Measurements from ENCODE around the gene MYO19.
A peak's percentile ranks its signal among the peaks of the same experiment; 100 is the strongest.

The MYO19 gene

DNA sequence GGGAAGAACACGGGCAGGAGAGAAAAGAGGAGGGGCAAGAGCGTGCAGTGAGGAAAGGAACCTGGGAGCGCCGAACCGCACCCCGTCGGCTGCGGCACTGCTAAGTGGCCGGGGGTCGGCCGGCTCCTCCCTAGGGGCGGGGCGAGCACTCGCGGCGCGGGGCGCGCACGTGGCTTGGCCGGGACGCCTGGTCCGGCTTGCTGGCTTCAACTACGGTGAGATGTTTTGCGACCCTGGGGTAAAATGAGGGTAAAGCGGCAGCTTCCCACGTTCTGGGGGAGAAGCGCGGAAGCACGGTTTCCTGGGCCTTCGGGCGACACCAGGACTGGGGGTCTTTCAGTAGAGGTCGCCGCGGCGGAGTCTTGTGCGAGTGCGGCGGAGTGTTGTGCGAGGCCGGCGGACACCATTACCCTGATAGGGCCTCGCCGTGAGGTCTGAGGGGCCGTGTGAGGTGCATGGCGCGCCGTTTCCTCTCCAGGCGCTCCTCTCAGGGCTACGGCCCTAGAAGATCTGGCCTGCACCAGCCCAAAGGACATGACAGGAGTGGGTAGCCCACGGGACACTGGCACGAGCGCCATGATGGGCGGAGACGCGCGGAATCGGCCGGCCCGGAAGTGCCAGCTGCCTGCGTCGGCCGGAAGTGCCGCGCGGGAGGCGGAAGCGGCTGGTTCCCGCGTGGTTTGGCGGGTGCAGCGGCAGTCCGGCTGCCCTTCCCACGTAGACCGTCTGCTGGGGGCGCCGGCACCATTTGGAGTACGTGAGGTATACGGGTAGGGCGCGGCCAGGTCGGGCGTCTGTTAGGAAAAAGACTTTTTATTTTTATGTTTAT, at the start of gene MYO19, which contains the start of gene PIGW:
MYO19 (minus strand) TSS at position 29 of the 829 bp plus-strand sequence. CDS start 2,330 bp downstream, outside the sequence.
PIGW (plus strand) TSS at position 148 of the 829 bp plus-strand sequence. CDS start 2,115 bp downstream, outside the sequence.
- DNase-seq (ENCODE audit: low read depth in 2 of 2, low spot score in 1 of 2), result peak; percentile 62 to 80

DNA sequence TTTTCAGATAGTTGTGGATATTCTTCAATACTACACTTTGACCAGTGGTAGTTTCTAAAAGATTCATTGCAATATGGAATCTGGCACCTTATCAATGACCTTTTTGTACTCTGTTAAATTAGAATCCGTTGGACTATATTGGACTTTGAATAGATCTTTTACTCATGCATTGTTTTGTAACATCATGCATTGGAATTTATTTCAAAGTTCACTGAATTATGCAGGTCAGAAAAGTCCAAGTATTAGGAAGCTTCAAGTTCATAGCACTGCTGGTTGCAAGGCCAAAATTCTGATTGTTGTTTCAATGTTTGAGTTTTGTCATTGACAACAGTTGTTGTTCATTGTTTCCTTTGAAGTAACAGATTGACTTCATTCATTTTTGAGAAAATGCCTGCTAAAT, 49.1 kb upstream of the MYO19 start:
- DNase-seq (ENCODE audit: low read depth in 2 of 2, low spot score in 1 of 2), result no peak

DNA sequence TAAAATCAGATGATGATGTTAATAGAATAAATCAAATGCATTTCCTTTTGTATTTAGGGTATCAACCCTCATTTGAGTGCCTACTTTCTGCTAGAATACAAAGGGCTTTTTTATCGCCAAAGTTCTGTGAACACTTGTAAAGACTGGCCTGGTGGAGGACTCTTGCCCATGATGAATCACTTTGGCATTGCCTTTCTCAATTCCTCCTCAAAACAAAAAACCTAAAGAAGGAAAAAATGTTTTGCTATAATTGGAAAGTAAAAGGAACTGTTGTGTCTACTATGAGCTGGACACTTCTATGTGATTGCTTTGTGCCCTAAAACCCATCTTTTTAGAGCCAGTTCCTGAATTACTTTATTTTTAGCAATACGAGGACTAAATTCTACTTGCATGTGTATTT, 44.0 kb upstream of the MYO19 start:
- no peak for DNase-seq (ENCODE audit: low read depth in 2 of 2, low spot score in 1 of 2)

- no peak for DNase-seq (ENCODE audit: low read depth in 2 of 2, low spot score in 1 of 2)
Measured at GRCh38 chr17:36576793-36577192, 42.1 kb upstream of the MYO19 start.

DNA sequence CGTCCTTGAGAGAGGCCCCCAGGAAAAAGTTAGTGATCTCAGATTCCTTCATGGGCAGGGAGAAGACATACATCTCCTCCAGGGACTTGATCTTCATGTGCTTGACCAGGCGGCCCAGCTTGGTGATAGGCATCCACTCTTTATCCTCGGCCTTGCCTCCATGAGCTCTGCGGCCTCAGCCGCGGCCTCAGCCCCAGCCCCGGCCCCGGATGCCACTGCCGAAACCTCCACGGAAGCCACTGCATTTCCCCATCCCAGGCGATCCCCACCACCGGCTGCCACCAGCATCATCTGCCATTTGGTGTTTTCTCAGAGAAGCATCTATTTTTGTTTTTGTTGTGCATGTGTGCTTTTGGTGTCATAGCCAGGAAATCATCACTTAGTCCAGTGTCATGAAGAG, 40.4 kb upstream of the MYO19 start:
- DNase-seq (ENCODE audit: low read depth in 2 of 2, low spot score in 1 of 2), result no peak

- DNase-seq (ENCODE audit: low read depth in 2 of 2, low spot score in 1 of 2), result no peak
Measured at GRCh38 chr17:36566081-36566480, 31.4 kb upstream of the MYO19 start.

DNA sequence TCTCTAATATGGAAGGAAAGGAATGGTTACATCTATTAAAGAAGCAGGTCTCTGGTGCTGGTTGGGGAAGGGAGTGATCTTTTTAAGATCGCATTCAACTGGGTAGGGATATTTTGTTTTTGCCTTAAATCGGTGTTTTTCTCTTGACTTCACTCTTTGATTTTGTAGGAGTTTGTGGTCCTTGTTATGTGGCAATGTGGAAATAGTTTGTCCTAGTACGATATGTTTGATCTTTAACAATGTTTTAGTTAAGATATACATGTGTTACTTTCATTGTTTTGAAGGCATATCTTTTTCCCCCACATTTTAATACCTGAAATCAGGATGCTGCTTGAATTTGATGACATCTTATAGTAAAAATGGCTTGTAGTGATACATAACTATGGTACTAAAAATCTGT, 18.8 kb upstream of the MYO19 start:
- no peak for DNase-seq (ENCODE audit: low read depth in 2 of 2, low spot score in 1 of 2)

DNA sequence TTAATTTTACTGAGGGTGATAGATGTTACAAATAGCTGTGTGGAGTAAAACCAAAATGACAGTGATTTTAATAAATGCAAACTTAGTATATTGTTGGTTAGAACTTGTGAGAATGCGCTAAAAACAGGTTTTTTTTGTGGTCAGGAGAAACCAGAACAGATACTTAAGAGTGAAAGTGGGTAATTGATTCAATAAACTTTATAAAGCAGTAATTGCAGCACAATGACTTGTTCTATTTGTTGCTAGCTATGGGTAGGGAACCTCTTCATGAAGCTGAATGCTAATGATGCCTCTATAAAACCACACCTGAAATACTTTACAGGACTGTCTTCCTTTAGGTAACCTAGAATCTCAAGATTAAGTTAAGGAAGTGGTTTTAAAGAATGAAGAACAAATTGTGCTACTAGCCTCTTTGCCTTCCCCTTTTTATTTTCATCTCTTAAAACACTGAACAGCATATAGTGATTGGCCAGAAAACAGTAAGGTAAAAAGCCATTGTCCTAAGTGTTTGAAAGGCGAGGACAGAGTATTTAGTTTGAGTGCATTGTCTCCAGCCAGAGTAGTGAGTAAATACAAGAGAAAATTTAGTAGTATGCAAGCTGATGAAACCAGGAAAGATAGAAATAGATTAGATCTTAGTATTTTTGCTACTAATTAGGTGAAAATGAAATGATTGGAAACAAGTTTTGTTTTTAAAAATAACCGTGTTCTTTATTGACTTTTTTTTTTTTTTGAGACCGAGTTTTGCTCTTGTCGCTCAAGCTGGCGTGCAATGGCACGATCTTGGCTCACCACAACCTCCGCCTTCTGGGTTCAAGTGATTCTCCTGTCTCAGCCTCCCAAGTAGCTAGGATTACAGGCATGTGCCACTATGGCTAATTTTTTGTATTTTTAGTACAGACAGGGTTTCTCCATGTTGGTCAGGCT, 16.1 kb upstream of the MYO19 start:
- DNase-seq (ENCODE audit: low read depth in 2 of 2, low spot score in 1 of 2), result no peak

GRCh38 chr17:36547776-36548175, 13.1 kb upstream of the MYO19 start:
- no peak for DNase-seq (ENCODE audit: low read depth in 2 of 2, low spot score in 1 of 2)

DNA sequence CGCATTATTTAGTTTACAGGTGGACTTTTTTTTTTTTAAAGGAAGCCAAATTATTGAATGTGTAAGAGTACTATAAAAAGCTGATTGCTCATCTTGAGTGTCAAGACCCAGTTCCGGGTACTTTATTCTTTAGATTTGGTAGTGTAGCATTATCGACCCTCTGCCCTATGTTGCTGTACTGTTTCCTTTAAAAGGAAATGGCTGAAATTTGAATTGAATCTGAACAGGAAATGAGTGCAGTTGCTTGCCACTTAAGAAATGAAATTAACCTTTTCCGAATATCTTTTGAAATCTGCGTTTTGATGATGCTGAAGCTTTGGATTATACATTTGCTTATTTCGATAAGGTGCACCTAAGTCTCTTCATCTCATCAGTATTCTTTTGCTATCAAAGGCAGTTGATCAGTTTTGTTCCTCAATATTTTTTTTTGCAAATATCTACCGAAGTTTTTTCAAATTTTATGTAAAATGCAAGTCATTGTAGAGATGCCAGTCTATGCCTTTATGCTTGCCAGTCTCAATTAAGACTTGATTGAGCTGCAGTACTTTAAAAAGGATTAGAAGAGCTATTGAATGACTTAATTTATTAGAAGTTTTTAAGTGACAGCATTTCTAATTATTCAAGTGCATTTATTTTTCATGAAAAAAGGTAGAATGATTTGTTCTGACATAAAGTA, 11.9 kb upstream of the MYO19 start:
- DNase-seq (ENCODE audit: low read depth in 2 of 2, low spot score in 1 of 2), result no peak

- peak; percentile 90 to 92 for DNase-seq (ENCODE audit: low read depth in 2 of 2, low spot score in 1 of 2)
Measured at GRCh38 chr17:36545465-36546417, 11.1 kb upstream of the MYO19 start.

- DNase-seq (ENCODE audit: low read depth in 2 of 2, low spot score in 1 of 2), result no peak
Measured at GRCh38 chr17:36545077-36545464, 10.4 kb upstream of the MYO19 start.

GRCh38 chr17:36544307-36545076, 9.8 kb upstream of the MYO19 start, which contains the start of gene GGNBP2:
GGNBP2 (plus strand) TSS chr17:36544919; CDS start chr17:36545725, 806 bp downstream.
- peak; percentile 70 to 80 for DNase-seq (ENCODE audit: low read depth in 2 of 2, low spot score in 1 of 2)

- no peak for DNase-seq (ENCODE audit: low read depth in 2 of 2, low spot score in 1 of 2)
Measured at GRCh38 chr17:36544044-36544306, 9.3 kb upstream of the MYO19 start.

- DNase-seq (ENCODE audit: low read depth in 2 of 2, low spot score in 1 of 2), result no peak
Measured at GRCh38 chr17:36542755-36543154, 8.1 kb upstream of the MYO19 start.

GRCh38 chr17:36540696-36541095, 6.0 kb upstream of the MYO19 start:
- DNase-seq (ENCODE audit: low read depth in 2 of 2, low spot score in 1 of 2), result no peak

GRCh38 chr17:36535669-36536081, 1.0 kb upstream of the MYO19 start:
- DNase-seq (ENCODE audit: low read depth in 2 of 2, low spot score in 1 of 2), result no peak

DNA sequence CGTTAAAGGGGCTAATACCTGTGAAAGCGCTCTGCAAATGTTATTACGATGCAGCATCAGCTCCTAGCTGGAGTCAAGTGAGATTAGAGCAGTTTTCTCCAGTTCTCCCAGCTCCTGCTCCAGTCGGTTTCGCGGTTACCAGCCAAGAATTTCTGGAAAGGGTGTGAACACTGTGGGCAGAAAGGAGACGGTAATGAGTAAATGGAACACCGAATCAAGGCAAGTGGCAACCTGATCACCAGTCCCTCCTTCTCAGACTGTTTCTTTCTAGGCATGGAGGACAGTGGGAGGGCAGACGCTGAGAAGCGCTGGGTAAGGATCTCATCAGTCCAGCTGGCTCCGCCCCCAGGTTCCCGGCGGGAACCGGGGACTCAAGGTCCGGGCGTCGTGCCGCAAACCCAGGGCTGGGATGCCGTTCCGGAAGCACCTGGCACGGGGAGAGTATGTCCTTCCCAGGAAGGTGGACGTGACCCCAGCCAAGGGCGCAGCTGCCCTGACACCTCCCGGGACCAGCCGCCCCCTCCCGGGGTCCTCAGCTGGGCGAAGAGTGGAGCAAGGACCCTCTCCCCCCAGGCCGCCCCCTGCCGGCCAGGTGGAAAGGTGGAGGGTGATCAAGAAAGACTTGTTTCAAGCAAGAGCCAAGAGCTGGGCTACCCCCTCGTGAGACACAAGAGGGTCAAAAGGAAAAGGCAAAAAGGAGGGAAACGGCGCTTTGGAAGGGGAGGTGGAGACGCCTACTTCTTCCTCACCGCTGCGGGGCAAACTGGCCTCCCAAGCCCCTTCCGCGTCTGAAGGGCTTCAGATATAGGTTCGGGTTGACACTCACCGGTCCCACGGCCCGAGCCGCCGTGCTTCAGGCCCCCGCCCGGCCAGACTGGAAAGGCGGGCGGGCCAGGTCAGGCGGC, 481 bp downstream of the MYO19 start:
- DNase-seq (ENCODE audit: low read depth in 2 of 2, low spot score in 1 of 2), result peak in 1 of 2 donors; percentile 22
